ENCODE results near the gene PRIM1.
A peak's percentile ranks its signal among the peaks of the same experiment; 100 is the strongest.
"Not testable (repeated sequence)": the region's sequence is repeated elsewhere in the genome, so short reads cannot be mapped to it uniquely, and the experiment has no call there.

PRIM1 gene

GRCh38 chr12:56760460-56760859, 8.3 kb upstream of the PRIM1 start:
- DNase-seq: no peak

- no peak for DNase-seq
Measured at GRCh38 chr12:56759263-56759908, 7.3 kb upstream of the PRIM1 start.

DNA sequence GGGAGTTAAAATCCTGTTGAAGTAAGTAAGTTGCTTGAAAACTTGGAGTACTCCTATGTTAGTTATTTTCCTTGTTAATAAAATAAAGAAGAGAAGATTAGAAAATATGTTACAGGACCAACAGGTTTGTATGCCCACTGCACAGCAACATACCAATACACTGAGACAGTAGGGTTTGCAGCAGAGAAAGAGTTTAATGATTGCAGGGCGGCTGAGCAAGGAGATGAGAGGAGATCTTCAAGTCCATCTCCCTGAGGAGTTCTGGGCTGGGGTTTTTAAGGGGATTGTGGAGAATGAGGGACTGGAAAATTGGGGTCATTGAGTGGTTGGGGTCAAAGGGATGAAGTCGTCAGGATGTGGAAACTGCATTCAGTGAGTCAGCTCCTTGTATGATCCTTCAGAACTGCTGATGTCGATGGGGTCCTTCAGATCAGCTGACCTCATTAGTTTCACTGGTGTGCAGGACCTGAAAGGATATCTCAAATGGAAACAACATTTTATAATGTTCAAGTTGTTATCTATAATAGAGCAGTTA, 6.7 kb upstream of the PRIM1 start:
- DNase-seq: no peak

- not testable (repeated sequence) for DNase-seq
Measured at GRCh38 chr12:56757971-56758370, 5.8 kb upstream of the PRIM1 start.

- no peak for DNase-seq
Measured at GRCh38 chr12:56753566-56753965, 1.4 kb upstream of the PRIM1 start.

- DNase-seq: not testable (repeated sequence)
Measured at GRCh38 chr12:56750596-56750995, 1.5 kb downstream of the PRIM1 start.

DNA sequence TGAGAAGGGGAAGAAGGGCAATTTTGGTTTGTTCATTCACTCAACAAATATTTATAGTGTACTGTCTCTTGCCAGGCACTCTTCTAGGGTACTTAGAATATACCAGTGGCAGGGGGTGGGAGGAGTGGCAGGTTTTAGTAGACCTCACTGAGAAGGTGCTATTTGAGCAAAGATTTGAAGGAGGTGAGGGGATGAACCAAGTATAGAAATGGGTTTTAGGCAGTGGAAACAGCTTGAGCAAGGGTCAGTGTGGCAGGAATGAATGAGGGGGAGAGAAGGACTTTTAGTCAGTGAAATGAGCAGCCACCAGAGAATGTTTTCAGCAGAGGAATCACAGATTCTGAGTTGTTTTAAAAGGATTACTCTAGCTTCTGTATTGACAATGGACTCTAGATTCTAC, 2.3 kb downstream of the PRIM1 start:
- DNase-seq: no peak

DNA sequence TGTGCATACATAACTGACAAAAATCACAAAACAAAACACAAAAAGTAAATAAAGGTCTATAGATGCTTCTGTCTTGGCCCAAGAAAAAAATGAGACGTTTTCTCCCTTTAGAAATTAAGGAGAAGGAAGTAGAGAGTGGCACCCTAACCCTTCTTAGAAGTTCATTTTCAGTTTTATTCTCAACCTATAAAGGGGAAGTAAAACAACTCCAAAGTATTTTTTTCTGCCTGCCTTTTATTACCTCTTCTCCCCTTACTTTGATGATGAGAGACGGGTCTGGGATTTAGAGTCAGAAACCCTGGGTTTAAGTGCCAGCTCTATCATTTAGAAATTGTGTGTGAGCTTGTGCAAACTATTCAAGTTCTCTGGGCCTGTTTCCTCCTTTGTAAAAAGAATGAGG, 2.8 kb downstream of the PRIM1 start:
- no peak for DNase-seq

DNA sequence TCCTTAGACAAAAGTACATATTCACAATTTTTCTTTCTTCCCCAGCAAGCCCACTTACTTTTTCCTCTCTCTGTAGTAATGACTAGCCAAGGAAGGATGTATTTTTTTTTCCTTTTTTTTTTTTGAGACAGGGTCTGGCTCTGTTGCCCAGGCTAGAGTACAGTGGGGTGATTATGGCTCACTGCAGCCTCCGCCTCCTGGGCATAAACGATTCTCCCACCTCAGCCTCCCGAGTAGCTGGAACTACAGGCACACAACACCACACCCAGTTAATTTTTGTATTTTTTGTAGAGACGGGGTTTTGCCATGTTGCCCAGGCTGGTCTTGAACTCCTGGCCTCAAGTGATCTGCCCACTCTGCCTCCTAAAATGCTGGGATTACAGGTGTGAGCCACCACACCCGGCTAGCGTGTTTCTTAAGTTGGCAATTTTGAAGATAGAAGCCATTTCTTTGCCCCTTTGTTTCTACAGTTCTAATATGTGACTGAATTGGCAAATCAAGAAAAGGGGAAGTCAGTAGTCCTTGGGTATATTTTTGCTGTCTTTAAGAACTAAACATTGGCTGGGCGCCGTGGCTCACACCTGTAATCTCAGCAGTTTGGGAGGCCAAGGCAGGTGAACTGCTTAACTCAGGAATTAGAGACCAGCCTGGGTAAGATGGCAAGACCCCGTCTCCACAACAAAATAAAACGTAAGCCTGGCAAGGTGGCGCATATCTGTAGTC, 23.8 kb downstream of the PRIM1 start:
- no peak for DNase-seq

- DNase-seq: not testable (repeated sequence)
Measured at GRCh38 chr12:56726196-56726675, 25.9 kb downstream of the PRIM1 start.

DNA sequence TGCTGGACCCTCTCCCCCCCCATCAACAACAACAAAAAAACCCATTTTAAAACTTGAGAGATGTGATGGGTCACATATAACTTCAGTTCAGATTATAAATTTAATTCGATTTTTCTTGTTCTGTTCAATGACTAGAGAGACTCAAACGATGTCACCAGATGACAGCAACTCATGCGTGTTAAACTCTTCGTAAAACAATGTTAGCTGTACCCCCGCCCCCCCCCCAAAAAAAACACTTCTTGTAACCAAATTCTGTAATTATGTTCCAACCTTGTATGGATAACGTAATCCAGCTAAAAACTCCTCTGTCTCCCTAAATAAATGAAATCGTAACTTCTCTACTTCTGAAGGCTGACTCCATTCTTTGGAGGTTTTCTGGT, 26.4 kb downstream of the PRIM1 start:
- no peak for DNase-seq

- peak; percentile 36 to 98 (median 96) for DNase-seq
Measured at GRCh38 chr12:56724972-56725722, 27.0 kb downstream of the PRIM1 start, which contains the start of gene NACA. Gene NACA, minus strand, starts transcription at chr12:56725299. Its CDS starts 778 bp downstream, at chr12:56724521.

DNA sequence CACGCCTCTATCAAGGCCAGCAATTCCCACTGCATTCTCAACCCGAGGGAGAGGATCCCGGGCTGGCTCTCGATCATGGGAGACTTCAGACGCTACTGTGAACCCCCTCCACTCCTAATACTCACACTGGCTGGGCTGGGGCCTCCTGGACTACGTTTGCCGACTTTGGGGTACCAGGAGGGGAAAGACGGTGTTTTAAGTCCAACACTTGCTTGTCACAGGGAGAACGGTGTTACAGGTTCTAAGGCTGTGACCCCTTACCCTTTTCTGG, 27.5 kb downstream of the PRIM1 start:
- DNase-seq: peak in 1 of 14 donors; percentile 70

DNA sequence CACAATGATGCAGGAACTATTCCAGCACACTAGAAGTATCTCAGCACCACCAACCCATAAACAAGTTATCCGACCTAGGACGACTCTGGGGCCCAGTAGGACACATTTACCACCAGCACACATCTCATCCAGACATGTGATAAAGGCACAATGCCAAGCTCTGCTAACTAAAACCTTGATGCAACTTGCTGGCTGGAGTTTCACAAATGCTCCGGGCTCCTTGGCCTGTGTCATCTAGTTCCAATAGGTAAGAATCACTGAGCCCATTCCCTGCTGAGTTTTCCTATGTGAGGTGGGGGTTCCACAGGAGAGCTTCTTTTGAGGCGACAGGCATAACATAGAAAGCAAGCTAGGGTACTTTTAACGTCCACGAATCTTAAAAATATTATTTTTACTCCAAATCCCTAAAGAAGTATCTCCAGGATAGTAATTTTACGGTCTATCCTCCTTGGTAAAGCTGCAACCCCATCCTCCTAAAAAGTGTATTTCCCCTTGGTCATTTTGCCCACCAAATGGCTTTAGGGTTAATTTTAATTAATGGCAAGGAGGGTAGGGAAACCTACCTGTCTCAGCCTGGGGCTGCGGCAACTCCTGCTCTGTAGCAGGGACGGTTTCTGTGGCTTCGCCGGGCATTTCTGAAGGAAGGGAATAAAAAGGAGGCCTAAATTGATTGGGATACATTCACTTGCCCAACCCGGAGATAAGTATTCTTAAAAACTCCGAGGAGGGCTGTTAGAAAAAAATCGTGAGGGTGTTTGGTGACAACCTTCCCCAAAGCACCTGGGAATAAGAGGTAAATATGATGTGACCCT, 28.0 kb downstream of the PRIM1 start:
- peak in 7 of 14 donors; percentile 5 to 45 (median 19) for DNase-seq

DNA sequence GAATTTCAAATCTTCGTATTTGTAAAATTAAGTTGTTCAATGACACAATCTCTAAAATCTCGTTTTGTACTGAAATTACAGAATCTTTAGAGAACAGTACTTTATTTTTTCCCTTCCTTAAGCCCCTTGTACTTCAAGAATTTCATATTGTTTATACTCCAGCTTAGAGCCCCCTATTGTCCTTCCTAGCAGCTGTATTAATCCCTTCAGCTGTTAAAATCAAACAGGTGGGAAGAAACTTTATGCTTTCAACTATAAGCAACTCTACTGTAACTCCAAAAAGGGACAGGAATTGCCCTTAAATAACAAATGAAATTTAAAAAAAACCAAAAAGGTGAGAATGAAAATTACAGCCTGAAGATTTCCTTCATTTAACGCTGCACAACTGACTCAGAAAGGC, 28.8 kb downstream of the PRIM1 start:
- no peak for DNase-seq

GRCh38 chr12:56722832-56723231, 29.3 kb downstream of the PRIM1 start:
- DNase-seq: no peak

DNA sequence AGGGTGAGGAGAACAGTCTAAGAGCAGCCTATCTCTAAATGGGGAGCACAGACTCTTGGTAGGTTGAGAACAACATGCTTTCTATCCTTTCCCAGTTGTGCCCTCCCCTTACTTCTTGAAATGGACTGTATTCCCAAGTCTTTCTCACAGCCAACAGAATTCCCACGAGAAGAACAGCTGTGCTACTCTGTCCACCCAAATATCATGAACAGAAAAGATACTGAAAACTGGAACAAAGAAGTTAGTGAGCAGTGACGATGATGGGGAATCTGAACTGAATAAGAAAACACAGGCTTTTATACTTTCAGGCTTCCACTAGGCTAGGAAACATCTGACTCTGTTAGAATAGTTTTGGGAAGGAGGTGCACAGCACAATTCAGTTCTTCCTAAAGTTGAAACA, 30.4 kb downstream of the PRIM1 start:
- no peak for DNase-seq

GRCh38 chr12:56721216-56721615, 30.9 kb downstream of the PRIM1 start:
- DNase-seq: no peak

DNA sequence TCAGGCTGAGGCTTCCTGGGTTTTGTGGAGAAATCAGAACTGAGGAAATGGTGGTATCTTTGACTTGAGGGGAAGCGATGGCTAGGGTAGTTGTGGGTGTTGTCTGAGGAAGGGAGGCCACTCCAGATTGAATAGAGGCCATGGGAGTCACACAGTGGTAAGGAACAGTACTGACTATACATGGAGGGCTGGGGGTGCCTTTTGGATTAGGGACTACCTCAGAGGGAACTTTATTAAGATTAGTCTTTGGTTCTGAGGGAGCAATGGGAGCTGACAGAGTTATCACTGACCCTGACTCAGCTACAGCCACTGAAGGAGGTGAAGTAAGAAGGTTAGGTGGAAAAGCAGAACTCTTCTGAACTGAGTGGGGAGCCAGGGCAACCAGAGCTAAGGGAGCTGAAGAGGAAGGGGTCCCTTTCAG, 31.4 kb downstream of the PRIM1 start:
- DNase-seq: no peak

- no peak for DNase-seq
Measured at GRCh38 chr12:56719056-56719455, 33.1 kb downstream of the PRIM1 start.

DNA sequence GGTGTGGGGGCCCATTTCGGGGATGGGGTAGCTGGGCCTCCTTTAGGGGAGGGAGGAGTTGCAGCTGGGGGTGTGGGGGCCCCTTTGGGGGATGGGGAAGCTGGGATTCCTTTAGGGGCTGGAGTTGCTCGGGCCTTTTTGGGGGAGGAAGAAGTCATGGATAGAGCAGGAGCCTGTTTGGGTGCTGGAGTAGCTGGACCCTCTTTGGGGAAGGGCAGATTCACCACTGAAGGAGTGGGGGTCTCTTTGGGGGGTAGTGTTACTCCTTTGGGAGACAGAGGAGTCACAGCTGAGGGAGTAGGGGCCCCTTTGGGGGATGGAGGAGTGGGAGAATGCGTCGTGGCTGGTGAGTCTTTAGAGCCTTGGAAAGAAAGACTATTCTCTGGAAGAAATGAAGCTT, 33.5 kb downstream of the PRIM1 start:
- no peak for DNase-seq

- no peak for DNase-seq
Measured at GRCh38 chr12:56718149-56718548, 34.0 kb downstream of the PRIM1 start.
